NCI-H187 (cell line): Measurements from ENCODE around the gene MORC2.

Source experiments
- DNase-seq, 2 experiments: peaks; one replicate each; lab custom pipeline; 2025; lab: John Stamatoyannopoulos, UW

The MORC2 gene

GRCh38 chr22:30949934-30950660, 18.5 kb downstream of the MORC2 start:
- no peak for DNase-seq

GRCh38 chr22:30948930-30949342, 19.6 kb downstream of the MORC2 start:
- DNase-seq: no peak

GRCh38 chr22:30947816-30948454, 20.6 kb downstream of the MORC2 start:
- DNase-seq: no peak

- peak; percentile 12 to 45 for DNase-seq
Measured at GRCh38 chr22:30947173-30947815, 21.3 kb downstream of the MORC2 start.

GRCh38 chr22:30946354-30946753, 22.2 kb downstream of the MORC2 start:
- no peak for DNase-seq

- DNase-seq: no peak
Measured at GRCh38 chr22:30945653-30946052, 22.9 kb downstream of the MORC2 start.

- no peak for DNase-seq
Measured at GRCh38 chr22:30944986-30945385, 23.6 kb downstream of the MORC2 start.

GRCh38 chr22:30943368-30943767, 25.2 kb downstream of the MORC2 start:
- no peak for DNase-seq

- no peak for DNase-seq
Measured at GRCh38 chr22:30941363-30941740, 27.2 kb downstream of the MORC2 start.

GRCh38 chr22:30940685-30941362, 27.8 kb downstream of the MORC2 start:
- DNase-seq: no peak

GRCh38 chr22:30934053-30934452, 34.5 kb downstream of the MORC2 start:
- no peak for DNase-seq

GRCh38 chr22:30933457-30933856, 35.1 kb downstream of the MORC2 start:
- no peak for DNase-seq

GRCh38 chr22:30932661-30933060, 35.9 kb downstream of the MORC2 start:
- DNase-seq: no peak

- no peak for DNase-seq
Measured at GRCh38 chr22:30931541-30932300, 36.9 kb downstream of the MORC2 start.

- no peak for DNase-seq
Measured at GRCh38 chr22:30930228-30930627, 38.3 kb downstream of the MORC2 start.

GRCh38 chr22:30928401-30928800, 40.2 kb downstream of the MORC2 start:
- DNase-seq: no peak

GRCh38 chr22:30927806-30928205, 40.8 kb downstream of the MORC2 start:
- DNase-seq: no peak

- DNase-seq: no peak
Measured at GRCh38 chr22:30926706-30927105, 41.9 kb downstream of the MORC2 start.

GRCh38 chr22:30925667-30926066, 42.9 kb downstream of the MORC2 start:
- DNase-seq: no peak

- no peak for DNase-seq
Measured at GRCh38 chr22:30923168-30923900, 45.2 kb downstream of the MORC2 start.

GRCh38 chr22:30922151-30922611, 46.4 kb downstream of the MORC2 start:
- no peak for DNase-seq
